Measurements from ENCODE around the gene RAD51B.

DNA sequence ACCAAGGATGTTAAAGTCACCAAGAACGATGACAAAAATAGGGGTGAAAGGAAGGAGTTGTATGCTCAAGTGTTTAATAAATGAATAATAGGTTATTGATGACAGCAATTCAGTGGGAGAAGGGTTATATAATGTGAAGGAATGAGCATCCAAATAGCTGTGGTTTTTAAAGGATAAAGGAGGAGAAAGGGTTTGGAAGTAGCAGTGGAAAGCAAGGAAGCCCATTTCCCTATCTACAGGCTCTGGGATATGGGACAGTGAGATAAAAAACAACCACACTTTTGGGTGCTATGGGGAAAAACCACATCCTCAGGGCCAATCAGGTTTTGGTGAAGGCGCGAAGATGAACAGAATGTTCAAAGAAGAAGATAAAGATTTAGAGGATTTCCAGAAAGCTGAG, 714.7 kb downstream of the RAD51B start:
- TF ChIP-seq, protein P1, sequence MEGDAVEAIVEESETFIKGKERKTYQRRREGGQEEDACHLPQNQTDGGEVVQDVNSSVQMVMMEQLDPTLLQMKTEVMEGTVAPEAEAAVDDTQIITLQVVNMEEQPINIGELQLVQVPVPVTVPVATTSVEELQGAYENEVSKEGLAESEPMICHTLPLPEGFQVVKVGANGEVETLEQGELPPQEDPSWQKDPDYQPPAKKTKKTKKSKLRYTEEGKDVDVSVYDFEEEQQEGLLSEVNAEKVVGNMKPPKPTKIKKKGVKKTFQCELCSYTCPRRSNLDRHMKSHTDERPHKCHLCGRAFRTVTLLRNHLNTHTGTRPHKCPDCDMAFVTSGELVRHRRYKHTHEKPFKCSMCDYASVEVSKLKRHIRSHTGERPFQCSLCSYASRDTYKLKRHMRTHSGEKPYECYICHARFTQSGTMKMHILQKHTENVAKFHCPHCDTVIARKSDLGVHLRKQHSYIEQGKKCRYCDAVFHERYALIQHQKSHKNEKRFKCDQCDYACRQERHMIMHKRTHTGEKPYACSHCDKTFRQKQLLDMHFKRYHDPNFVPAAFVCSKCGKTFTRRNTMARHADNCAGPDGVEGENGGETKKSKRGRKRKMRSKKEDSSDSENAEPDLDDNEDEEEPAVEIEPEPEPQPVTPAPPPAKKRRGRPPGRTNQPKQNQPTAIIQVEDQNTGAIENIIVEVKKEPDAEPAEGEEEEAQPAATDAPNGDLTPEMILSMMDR (IDR thresholded peaks at IDR 0.05; ENCODE audit: low read length) = no peak
- no peak for TF ChIP-seq EZH2 (optimal IDR thresholded peaks at IDR 0.05; ENCODE audit: low read depth, low read length)
- no peak for TF ChIP-seq EZH2phosphoT487 (IDR thresholded peaks at IDR 0.05; ENCODE audit: low read length)
